GM12892 (cell line): ENCODE measurements around the gene MYL6B.

Source experiments
- POLR2AphosphoS5 ChIP-seq: IDR thresholded peaks from 2 replicates; pipeline ENCODE4 v1.6.1; 2011; ENCODE audit warnings: low read depth, low read length, control low read depth
- TAF1 ChIP-seq: IDR thresholded peaks from 2 replicates; pipeline ENCODE4 v1.6.1; 2011; ENCODE audit warnings: low read depth, mild to moderate bottlenecking, control low read depth, low read length, borderline replicate concordance

GRCh38 chr12:56205445-56205844 lies 53.1 kb downstream of the MYL6B start:
- TF ChIP-seq TAF1, result no peak
- TF ChIP-seq POLR2AphosphoS5, result no peak
